ENCODE results near the gene KANSL2.
"Not testable (repeated sequence)": the region's sequence is repeated elsewhere in the genome, so short reads cannot be mapped to it uniquely, and the experiment has no call there.

KANSL2 gene

DNA sequence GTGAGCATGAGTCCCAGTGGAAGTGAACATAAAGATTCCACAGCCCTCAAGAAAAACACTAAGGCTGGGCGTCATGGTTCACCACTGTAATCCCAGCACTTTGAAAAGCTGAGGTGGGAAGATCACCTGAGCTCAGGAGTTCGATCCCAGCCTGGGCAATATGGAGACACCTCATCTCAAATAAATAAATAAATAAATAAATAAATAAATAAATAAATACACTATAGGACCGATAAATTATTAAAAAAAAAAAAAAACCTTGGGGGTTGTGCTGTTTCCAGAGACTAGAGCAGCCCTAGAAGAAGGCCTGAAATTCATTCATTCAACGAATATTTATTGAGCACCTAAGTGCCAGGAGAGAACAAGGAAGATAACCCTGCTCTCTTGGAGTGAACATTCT lies 1.5 kb upstream of the KANSL2 start:
- no peak for DNase-seq (ENCODE audit: low read depth)

DNA sequence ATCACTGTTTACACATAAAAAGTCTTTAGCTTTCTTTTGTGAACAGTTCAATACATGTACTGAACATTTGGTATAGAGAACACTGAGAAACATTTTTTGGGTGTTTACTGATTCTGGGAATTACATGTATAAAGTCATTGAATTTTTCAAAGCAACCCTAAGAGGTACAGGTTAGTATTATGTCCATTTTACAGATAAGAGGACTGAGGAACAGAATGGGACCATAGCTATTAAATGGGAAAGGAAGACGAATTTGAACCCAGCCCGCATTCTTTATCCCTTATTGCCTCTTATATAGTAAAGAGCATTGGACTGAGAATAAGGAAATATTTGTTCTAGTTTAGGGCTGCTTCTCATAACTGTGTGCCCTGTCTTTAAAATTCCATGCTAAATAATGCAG lies 889 bp upstream of the KANSL2 start:
- DNase-seq (ENCODE audit: low read depth): no peak

DNA sequence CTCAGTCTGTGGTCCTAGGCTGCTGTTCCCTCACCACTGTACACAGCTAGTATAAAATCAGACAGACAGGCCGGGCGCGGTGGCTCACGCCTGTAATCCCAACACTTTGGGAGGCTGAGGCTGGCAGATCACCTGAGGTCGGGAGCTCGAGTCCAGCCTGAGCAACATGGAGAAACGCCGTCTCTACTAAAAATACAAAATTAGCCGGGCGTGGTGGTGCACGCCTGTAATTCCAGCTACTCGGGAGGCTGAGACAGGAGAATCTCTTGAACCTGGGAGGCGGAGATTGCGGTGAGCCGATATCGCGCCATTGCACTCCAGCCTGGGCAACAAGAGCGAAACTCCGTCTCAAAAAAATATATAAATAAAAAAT lies 481 bp upstream of the KANSL2 start:
- DNase-seq (ENCODE audit: low read depth): not testable (repeated sequence)

DNA sequence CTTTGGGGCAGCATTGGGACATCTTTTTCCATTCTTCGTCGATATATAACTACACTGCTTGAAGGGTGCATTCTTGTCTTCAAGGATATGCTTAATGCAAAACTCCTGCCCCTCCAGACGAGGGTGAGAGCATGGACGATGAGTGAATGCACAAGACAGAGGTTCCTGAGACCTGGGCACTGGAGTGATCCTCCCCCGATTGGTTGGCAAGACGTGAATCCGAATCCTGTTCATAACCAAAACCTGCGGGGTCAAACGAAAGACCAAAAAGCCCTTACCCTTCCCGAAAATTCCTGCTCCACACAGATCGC lies 684 bp downstream of the KANSL2 start:
- peak; percentile 5 for DNase-seq (ENCODE audit: low read depth)

DNA sequence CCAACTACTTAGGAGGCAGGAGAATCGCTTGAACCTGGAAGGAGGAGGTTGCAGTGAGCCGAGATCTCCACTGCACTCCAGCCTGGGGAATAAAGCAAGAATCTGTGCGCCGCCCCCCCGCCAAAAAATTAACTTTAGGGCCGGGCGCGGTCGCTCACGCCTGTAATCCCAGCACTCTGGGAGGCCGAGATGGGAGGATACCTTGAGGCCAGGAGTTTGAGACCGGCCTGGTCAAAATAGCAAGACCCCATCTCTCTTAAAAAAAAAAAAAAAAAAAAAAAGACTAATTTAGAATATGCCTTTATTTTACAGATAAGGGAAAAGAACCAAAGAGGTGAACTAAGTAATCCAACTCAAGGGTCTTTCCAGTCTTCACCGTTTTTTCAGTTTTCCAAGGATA lies 1.2 kb downstream of the KANSL2 start:
- DNase-seq (ENCODE audit: low read depth): no peak

DNA sequence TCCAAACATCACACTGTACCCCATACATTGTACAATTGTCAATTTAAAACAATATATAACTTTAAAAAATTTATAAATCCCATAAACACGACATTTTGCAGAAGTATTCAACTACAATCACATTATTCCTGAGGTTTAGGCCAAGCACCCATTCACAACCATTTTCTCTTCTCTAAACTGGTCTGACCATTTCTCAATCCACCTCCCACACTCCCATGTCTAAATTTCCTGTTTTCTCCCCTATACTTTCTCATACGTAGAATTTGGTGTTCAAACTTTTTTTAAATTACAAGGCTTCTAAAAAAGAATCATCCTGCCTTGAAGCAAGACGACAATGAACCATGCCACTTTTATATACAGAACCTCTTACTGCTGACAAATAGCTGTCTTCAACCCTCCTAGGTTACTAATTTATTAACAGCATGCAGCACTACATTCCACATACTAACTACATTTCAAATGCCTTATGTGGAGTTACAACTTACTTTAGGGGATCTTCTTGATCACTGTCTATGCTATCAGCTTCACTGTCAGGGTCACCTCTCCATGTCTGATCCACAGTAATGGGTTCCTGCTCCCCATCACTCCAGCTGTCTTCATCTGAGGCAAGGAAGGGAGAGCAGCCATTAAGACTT lies 3.4 kb downstream of the KANSL2 start:
- no peak for DNase-seq (ENCODE audit: low read depth)

DNA sequence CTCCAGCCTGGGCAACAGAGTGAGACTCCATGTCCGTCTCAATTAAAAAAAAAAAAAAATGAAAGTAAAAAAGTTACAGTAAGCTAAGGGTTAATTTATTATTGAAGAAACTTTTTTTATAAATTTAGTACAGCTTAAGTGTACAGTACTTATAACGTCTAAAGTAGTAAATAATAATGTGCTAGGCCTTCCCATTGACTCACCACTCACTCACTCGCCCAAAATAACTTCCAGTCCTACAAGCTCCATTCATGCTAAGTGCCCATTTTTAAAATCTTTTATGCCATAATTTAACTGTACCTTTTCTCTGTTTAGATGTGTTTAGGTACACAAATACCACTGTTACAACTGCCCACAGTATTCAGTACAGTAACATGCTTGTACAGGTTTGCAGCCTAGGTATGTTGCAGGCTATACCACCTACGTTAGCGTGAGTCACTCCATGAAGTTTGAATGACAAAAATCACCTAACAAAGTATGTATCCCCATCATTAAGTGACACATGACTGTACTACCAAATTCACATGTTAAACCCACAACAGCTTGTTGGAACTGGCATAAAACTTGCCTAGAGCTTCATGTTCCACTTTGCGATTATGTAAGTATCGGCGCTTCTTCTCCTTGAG lies 10.7 kb downstream of the KANSL2 start:
- no peak for DNase-seq (ENCODE audit: low read depth)

DNA sequence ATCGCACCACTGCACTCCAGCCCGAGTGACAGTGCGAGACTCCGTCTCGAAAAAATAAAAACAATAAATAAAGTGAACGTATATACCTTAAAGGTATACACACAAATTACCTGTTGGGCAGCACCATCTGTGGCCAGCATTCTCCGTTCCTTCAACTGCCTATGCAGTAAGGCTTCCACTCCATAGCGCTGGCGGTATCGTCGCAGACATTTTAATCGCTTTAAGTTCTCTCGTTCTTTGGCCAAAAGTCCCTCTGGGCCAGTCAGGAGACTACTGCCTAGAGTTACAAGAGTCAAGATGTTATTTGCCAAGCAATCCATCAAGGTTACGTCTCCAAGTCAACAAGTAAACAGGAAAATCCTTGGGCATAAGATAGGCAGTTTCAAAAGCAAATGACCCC lies 13.0 kb downstream of the KANSL2 start:
- DNase-seq (ENCODE audit: low read depth): no peak

DNA sequence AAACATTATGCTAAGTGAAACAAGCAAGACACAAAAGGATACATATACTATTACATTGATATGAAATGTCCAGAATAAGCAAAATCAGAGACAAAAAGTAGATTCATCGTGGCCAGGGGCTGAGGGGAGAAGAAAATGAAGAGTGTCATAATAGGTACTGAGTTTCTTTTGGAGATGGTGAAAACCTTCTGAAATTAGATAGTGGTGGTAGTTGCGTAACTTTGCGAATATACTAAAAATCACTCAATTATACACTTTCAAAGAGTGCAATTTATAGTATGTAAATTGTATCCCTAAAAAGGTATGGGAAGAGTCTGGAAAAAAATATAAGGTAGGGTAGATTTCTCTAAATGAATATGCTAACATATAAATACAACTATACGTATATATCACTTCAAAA lies 22.2 kb downstream of the KANSL2 start:
- DNase-seq (ENCODE audit: low read depth): no peak

DNA sequence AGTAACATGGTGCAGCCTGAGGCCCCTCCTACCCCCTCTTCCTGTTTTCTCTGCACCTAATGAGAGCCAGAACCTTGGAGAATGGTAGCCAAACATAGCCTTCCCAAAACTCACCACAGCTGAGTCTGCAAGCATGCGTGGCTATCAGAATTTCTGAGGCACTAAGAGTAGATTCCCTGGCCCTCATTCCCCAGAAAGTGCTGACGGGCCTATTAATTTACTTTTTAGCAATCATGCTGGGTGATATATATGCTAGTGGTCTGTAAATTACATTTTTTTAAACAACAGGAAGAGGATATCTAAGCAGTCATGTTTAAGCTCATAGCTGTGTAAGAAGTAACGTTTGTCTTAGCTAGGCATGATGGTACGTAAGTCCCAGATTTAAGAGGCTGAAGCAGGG lies 30.4 kb downstream of the KANSL2 start:
- no peak for DNase-seq (ENCODE audit: low read depth)

DNA sequence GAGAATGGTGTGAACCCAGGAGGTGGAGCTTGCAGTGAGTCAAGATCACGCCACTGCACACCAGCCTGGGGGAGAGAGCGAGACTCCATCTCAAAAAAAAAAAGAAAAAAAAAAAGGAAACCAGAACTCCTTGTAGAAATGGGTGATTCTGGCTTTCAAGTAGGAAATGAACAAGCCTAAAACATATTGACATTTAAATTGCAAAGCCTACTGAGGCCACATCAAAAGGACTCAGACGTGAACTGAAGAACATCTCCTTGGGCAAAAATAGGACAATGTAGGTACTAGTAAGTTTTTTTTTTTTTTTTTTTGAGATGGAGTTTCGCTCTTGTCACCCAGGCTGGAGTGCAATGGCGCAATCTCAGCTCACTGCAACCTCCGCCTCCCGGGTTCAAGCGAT lies 36.7 kb downstream of the KANSL2 start:
- not testable (repeated sequence) for DNase-seq (ENCODE audit: low read depth)

DNA sequence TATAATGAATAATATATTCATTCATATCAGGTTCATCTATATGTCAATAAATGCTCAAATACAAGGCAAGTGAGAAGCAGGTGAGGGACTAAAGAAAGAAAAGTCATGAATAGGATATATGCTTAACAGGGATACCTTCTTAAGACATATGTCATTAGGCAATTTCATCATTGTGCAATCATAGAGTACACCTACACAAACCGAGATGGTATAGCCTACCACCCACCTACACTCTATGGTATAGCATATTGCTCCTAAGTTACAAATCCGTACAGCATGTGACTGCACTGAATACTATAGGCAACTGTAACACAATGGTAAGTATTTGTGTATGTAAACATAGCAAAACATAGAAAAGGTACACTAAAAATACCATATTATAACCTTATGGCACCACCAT lies 39.0 kb downstream of the KANSL2 start:
- DNase-seq (ENCODE audit: low read depth): no peak

DNA sequence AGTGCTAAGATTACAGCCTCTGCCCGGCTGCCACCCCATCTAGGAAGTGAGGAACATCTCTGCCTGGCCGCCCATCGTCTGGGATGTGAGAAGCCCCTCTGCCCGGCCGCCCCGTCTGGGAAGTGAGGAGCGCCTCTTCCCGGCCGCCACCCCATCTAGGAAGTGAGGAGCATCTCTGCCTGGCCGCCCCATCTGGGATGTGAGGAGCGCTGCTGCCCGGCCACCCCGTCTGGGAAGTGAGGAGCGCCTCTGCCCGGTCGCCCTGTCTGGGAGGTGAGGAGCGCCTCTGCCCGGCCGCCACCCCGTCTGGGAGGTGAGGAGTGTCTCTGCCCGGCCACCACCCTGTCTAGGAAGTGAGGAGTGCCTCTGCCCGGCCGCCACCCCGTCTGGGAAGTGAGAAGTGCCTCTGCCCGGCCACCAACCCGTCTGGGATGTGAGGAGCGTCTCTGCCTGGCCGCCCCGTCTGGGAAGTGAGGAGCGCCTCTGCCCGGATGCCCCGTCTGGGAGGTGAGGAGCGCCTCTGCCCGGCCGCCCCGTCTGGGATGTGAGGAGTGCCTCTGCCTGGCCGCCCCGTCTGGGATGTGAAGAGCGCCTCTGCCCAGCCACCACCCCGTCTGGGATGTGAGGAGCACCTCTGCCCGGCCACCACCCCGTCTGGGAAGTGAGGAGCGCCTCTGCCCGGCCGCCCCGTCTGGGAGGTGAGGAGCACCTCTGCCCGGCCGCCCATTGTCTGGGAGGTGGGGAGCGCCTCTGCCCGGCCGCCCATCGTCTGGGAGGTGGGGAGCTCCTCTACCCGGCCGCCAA lies 40.1 kb downstream of the KANSL2 start:
- not testable (repeated sequence) for DNase-seq (ENCODE audit: low read depth)

DNA sequence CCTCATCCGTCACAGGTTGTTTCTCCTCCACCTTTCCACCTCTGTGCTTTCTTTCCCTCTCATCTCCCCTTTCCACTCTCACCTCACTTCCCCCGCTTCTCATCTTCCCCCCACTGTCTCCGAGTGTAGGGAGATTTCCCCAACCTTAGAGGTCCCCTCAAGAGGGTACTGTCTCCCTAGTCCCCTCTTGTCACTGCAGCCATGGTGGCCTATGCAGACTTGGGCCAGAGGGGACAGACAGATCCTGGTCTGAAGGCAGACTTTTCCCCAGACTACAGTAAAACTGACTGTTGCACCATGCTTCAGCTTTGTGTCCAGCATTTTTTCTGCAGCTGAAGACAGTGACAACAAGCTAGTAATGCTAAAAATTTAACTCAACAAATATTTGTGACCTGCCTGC lies 41.2 kb downstream of the KANSL2 start:
- DNase-seq (ENCODE audit: low read depth): no peak

DNA sequence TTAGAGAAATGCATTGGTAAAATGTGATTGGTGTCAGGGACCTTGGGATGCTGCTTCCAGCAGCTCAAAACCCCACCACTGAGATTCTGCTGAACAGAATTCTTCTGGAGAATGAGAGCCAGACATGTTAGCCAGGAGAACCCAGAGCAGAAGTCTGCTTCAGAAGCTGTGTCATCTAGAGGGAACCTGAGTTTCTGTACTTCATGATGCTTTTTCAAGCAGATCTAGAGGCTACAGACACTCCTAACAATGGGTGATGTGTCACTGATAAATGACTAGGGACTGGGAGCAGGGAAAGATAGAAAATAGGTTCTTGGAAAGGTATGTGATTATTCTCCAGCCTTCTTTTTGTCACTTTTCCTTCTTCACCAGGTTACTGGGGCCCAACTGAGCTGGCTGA lies 41.6 kb downstream of the KANSL2 start:
- no peak for DNase-seq (ENCODE audit: low read depth)

DNA sequence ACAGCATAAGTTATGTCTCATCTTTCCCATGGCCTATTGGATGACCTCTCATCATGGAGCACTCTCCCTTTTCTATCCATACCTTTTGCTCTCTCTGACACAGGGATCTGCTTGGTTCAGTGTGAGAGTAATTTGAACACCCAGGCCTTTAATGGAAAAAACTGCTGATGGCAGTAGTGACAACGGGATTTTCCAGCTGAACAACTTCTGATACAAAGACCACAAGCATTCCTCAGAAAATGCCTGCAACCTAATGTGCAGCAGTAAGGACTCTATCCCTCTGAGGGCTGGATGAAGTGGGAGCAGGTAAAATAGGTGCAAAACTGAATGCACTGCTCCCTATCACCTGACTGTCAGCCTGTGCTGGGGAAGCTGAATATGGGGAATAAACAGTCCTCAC lies 51.0 kb downstream of the KANSL2 start:
- DNase-seq (ENCODE audit: low read depth): no peak

DNA sequence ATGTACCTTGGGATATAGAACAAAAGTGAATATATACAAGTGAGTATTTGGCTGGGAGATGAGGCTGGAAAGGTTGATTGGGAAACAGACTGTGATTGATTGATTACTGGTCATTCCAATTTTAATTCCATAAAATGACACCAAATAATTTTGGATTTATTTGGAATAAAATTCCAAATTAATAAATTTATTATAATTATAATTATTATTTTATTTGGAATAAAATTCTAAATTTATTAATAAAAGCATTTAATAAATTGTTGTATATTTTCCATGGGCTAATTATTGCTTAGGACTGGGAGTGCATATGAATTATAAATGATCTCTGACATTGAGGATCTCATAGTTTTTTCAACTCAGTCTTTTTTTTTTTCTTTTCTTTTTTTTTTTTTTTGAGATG lies 51.7 kb downstream of the KANSL2 start:
- no peak for DNase-seq (ENCODE audit: low read depth)

DNA sequence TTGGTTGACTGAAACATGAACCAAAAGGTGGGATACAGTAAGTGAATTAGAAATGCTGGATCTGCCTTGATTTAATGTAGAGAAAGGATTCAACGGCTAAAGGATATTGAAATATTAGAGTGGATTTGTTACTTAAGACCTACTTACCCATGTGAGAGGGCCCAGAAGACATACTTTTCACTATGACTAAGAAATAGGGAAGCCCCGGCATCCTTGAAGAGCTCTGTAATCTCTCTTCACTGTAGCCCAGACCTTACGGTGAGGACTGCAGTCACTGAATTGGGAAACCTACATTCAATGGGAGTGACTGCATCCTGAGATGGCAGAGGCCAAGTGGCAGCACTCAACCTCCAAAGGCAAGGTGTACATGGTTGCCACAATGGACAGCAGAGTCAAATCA lies 52.5 kb downstream of the KANSL2 start:
- DNase-seq (ENCODE audit: low read depth): no peak

DNA sequence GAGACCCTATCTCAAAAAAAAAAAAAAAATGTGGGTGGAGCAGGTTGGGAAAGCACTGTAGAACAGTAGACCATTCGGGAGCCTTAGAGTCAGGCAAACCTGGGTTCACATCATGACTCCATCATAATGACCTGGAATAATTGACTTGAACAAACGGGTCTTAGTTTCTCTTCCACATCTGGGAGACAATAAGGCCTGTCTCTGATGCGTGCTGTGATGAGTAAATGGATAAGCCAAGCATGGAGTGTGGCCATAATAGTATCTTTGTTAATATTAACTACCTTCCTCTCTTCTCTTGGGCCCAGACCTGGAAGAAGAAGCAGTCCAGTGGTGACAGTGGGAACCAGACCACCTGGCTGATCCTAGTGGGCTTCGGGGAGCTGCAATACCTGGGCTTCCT lies 54.5 kb downstream of the KANSL2 start:
- DNase-seq (ENCODE audit: low read depth): no peak

DNA sequence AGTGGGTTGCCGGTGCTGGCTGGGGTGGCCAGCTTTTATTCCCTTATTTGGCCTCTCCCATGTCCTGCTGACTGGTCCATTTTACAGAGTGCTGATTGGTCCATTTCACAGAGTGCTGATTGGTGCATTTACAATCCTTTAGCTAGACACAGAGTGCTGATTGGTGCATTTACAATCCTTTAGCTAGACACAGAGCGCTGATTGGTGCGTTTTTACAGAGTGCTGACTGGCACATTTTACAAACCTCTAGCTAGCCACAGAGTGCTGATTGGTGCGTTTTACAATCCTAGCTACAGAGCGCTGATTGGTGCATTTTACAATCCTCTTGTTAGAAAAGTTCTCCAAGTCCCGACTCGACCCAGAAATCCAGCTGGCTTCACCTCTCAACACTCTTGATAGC lies 59.0 kb downstream of the KANSL2 start:
- DNase-seq (ENCODE audit: low read depth): not testable (repeated sequence)

DNA sequence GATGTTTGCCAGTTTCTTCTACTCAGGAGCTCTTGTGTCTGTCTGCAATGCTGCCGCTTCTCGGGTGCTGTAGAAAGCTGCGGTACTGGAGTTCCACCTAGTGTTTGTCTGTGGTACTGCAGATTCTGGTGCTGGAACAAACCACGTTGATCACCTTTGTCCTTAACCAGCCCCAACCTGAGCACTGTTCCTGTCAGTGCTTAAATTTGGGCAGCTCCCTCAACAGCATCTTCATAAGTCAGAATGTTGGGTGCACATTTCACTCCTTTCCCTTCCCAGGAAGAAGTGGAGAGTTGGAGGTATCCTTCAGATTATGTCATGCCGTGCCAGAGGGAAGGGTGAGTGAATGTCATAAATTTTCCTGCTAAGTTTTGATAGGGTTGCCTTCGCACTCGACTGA lies 63.5 kb downstream of the KANSL2 start:
- peak; percentile 62 for DNase-seq (ENCODE audit: low read depth)

DNA sequence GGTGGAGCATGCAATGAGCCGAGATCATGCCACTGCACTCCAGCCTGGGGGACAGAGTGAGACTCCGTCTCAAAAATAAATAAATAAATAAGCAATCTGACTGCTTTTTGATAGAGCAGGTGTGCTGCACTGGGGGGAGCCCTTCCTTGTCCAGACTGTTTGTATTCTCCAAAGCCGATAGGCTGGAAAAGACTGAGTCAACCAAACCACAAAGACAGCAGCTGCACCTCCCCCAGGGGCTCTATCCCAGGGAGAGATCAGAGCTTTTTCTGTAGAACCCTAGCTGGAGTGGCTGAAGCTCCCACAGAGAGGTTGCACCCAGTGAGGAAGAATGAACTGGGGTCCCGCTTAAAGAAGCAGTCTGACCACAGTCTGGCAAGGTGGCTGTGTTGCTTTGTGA lies 66.4 kb downstream of the KANSL2 start:
- DNase-seq (ENCODE audit: low read depth): no peak

DNA sequence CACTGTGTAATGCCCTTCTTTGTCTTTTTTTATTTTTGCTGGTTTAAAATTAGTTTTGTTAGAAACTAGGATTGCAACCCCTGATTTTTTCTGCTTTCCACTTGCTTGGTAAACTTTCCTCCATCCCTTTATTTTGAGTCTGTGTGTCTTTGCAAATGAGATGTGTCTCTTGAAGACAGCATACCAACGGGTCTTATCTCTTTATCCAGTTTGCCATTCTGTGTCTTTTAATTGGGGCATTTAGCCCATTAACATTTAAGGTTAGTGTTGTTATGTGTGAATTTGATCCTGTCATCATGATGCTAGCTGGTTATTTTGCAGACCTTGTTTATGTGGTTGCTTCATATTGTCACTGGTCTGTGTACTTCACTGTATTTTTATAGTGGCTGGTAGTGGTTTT lies 68.7 kb downstream of the KANSL2 start:
- no peak for DNase-seq (ENCODE audit: low read depth)

All from fibroblast of gingiva (primary cell).